GM18508 (cell line): ENCODE measurements around the gene CABP4.

Experiments
- ATAC-seq: cut with Tn5 transposase; IDR thresholded peaks from one replicate; pipeline ENCODE4 v1.9.1; 2021; ENCODE audit warnings: moderate number of reproducible peaks; ENCODE audit not compliant: insufficient read depth, unreplicated experiment

The CABP4 gene

DNA sequence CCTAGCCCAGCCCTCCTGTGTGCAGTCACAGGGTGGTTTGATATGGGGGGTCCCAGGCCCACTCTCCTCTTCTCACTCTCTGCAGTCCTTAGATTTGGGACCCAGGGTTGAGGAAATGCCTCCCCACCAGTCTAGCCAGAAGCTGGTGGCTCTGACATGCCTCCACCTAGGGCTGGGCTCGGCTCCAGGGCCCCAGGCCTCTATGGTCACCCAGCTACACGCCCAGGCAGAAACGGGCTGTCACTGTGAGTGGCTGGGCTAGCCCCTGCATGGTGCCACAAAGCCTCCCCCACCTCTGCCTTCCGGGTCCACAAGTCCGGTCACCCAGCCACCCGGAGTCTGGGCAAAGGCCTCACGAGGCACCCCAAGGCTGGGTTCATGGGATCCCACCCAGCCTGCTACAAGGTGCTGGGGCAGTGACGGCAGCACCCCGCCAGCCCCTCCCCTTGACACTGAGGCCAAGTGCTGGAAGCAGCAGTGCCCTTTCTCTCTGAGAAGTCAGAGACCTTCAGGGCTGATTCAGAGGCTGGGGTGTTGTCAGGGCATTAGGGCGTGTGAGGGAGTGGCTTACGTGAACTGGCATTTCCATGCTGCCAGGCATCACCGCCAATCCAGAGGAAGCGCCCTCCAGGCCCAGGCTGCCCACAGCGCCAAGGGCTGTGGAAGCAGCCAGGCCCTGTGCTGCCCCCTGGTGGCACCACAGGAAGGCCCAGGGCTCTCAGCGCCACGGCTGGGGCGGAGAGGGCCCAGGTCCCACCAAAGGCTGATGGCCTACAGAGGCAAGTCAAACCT lies 50.6 kb downstream of the CABP4 start:
- no peak for ATAC-seq

GRCh38 chr11:67506426-67507051 lies 51.4 kb downstream of the CABP4 start:
- ATAC-seq, result no peak

- ATAC-seq, result no peak
These were observed 52.2 kb downstream of the CABP4 start for GRCh38 chr11:67507242-67507863.

DNA sequence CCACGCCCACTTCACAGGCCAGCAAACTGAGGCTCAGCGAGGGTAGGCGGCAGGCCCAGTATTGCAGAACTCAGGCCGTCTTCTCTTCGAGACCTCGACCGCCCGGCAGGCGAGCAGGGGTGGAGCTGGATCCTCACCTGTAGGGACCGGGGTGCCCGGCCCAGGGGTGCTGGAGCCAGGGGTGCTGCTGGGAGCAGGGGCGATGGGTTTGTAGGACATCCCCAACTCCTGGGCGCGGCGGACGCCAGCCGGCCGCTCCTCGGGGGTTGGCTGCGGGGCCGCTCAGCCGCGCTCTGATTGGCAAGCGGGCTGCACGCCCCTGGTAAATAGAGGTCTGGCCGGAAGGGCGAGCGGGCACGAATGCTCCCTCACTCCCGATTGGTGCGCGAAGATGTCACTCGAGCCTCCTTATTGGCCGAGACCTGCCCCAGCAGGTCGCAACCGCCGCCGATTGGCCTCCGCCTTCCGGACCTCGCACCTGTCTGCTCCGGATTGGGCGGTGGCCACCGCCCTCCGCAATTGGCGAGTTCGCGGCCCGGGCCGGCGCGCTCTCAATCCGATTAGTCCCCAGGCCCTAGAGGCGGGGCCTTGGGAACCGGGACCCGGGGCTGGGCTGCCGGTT lies 52.8 kb downstream of the CABP4 start, which contains the start of gene CDK2AP2:
TSS of gene CDK2AP2 (minus strand) at position 299 of the 622 bp plus-strand sequence. CDS start at position 219, 80 bp downstream.
- ATAC-seq, result peak; percentile 60

DNA sequence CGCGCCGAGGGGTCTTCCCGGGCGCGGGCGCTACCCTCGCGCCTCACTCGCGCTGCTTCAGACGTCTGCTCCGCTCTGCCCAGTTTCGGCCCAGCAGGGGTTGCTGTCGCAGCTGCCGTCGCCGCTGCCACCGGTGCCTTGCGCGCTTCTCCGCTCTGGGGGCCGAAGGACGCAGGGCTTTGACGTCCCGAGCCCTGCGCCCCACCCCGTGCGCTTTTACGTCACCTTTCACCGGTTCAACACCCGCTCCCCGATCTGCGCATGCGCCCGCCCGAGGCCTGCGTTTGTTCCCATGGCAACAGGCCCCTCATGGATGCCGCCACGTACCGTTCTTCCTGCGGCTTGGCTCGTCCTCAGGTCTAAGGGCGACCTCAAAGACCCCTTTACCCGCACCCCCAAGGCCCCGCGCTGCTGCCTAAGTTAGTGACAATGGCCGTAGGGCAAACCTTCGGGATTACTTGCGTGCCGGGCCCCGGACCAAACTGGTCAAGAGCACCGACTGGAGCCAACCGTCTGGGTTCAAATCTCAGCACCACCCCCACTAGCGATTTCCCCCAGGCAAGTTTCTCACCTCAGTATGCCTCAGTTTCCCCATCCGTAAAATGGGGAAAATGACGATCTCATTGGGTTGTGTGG lies 53.5 kb downstream of the CABP4 start:
- ATAC-seq, result peak; percentile 23

- ATAC-seq, result no peak
These were observed 54.8 kb downstream of the CABP4 start for GRCh38 chr11:67510023-67510345.
